KMS-11 (cell line): ENCODE results near the gene TTC23L.

ENCODE experiments used
- H2AFZ ChIP-seq: fragments of 200-600 bp; sonication (generic); 2 replicates; pipeline ENCODE4 v1.6.1; 2016; ENCODE audit warnings: antibody characterized with exemption, mixed run types, low read depth
- H3K27ac ChIP-seq: fragments of 200-600 bp; sonication (generic); 2 replicates; pipeline ENCODE4 v1.6.1; 2016; ENCODE audit warnings: mild to moderate bottlenecking, mixed run types
- H3K27me3 ChIP-seq: fragments of 200-600 bp; sonication (generic); 2 replicates; pipeline ENCODE4 v1.6.1; 2017; ENCODE audit warnings: mild to moderate bottlenecking, low read depth, mixed run types, moderate library complexity; ENCODE audit not compliant: insufficient read depth
- H3K36me3 ChIP-seq: fragments of 200-600 bp; sonication (generic); 2 replicates; pipeline ENCODE4 v1.6.1; 2017; ENCODE audit warnings: mild to moderate bottlenecking, mixed run types; ENCODE audit not compliant: insufficient read depth
- H3K4me1 ChIP-seq: fragments of 200-600 bp; sonication (generic); 2 replicates; pipeline ENCODE4 v1.6.1; 2016; ENCODE audit warnings: mild to moderate bottlenecking, low read depth, mixed run types; ENCODE audit not compliant: poor library complexity, severe bottlenecking
- H3K4me2 ChIP-seq: fragments of 200-600 bp; sonication (generic); 2 replicates; pipeline ENCODE4 v1.7.0; 2016; ENCODE audit warnings: mild to moderate bottlenecking, mixed run types
- H3K4me3 ChIP-seq: fragments of 200-600 bp; sonication (generic); IDR thresholded peaks from 2 replicates; pipeline ENCODE4 v1.6.1; 2017; ENCODE audit warnings: low read depth, low read length, mixed read lengths; ENCODE audit not compliant: insufficient read depth
- H3K79me2 ChIP-seq: fragments of 200-600 bp; sonication (generic); 2 replicates; pipeline ENCODE4 v1.6.1; 2016; ENCODE audit warnings: low read depth, mixed run types; ENCODE audit not compliant: insufficient read depth
- H3K9ac ChIP-seq: fragments of 200-600 bp; sonication (generic); 2 replicates; pipeline ENCODE4 v1.6.1; 2016; ENCODE audit warnings: mild to moderate bottlenecking, mixed run types
- H4K20me1 ChIP-seq: fragments of 200-600 bp; sonication (generic); 2 replicates; pipeline ENCODE4 v1.6.1; 2016; ENCODE audit warnings: mild to moderate bottlenecking, mixed run types; ENCODE audit not compliant: insufficient read depth
- CTCF ChIP-seq: fragments of 200-600 bp; sonication (generic); conservative IDR thresholded peaks from 2 replicates; pipeline ENCODE4 v1.6.1; 2017; ENCODE audit warnings: low read depth, mild to moderate bottlenecking, antibody characterized with exemption, low read length, moderate library complexity, mixed read lengths

The TTC23L gene

DNA sequence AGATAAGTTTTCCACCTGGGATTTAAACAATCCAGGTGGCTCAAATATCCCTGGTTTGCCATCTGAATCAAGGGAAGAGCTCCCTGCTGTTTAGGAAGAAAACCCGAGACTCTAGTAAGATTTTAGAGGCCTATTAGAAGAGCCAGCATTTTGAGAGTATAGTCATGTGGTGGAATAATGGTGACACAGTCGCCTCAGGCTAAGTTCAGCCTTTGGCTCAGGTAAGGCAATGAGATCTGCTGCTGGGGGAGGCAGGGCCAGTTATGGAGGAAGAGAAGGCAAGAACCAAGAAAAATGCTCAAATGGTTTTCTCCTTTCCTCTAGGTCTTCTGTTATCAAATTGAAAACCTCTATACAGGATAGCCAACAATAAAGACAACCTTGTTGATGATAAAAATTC, 60.1 kb downstream of the TTC23L start:
- H4K20me1 ChIP-seq: no peaks in the 10 kb centered on the region
- H3K9ac ChIP-seq: no peak overlapping the region
- no peaks in the 10 kb centered on the region for H3K27me3 ChIP-seq
- TF ChIP-seq CTCF: no peak
- H2AFZ ChIP-seq: no peak overlapping the region
- H3K36me3 ChIP-seq: no peaks in the 10 kb centered on the region
- no peak overlapping the region for H3K4me3 ChIP-seq
- no peak overlapping the region for H3K27ac ChIP-seq
- no peaks in the 10 kb centered on the region for H3K79me2 ChIP-seq
- no peak overlapping the region for H3K4me2 ChIP-seq
- H3K4me1 ChIP-seq: no peaks in the 10 kb centered on the region

- Histone ChIP-seq H3K27ac (no peak overlapping the region), H3K36me3 (no peaks in the 10 kb centered on the region)
- TF ChIP-seq CTCF: no peak
Observed at GRCh38 chr5:34900652-34901051, 61.7 kb downstream of the TTC23L start.

GRCh38 chr5:34903260-34903659, 64.3 kb downstream of the TTC23L start:
- no peak for TF ChIP-seq CTCF
- Histone ChIP-seq H3K27me3 (no peaks in the 10 kb centered on the region), H3K4me3 (no peak overlapping the region), H2AFZ (no peak overlapping the region), H3K9ac (no peak overlapping the region), H3K4me1 (no peaks in the 10 kb centered on the region), H3K27ac (no peak overlapping the region), H3K4me2 (no peak overlapping the region), H4K20me1 (no peaks in the 10 kb centered on the region), H3K79me2 (no peaks in the 10 kb centered on the region), H3K36me3 (no peaks in the 10 kb centered on the region)

More at GRCh38 chr5:34900652-34901051, 61.7 kb downstream of the TTC23L start:
- H3K4me2 ChIP-seq: no peak overlapping the region
- no peak overlapping the region for H2AFZ ChIP-seq
- H3K79me2 ChIP-seq: no peaks in the 10 kb centered on the region
- H3K4me3 ChIP-seq: no peak overlapping the region
- H3K9ac ChIP-seq: no peak overlapping the region
- H3K4me1 ChIP-seq: no peaks in the 10 kb centered on the region
- no peaks in the 10 kb centered on the region for H3K27me3 ChIP-seq
- no peaks in the 10 kb centered on the region for H4K20me1 ChIP-seq

- Histone ChIP-seq H3K4me3 (no peak overlapping the region), H3K4me1 (no peaks in the 10 kb centered on the region), H3K36me3 (no peaks in the 10 kb centered on the region), H4K20me1 (no peaks in the 10 kb centered on the region), H3K4me2 (no peak overlapping the region), H3K79me2 (no peaks in the 10 kb centered on the region), H2AFZ (no peak overlapping the region), H3K27me3 (no peaks in the 10 kb centered on the region), H3K9ac (no peak overlapping the region), H3K27ac (no peak overlapping the region)
- peak; percentile 38 for TF ChIP-seq CTCF
Observed at GRCh38 chr5:34905564-34905963, 66.6 kb downstream of the TTC23L start.
